Neural progenitor cell (in vitro differentiated cells): ENCODE data around the gene ZPR1.

Source experiments
- EZH2 ChIP-seq: fragments of 200-600 bp; sonication (generic); IDR thresholded peaks from 2 replicates; pipeline ENCODE4 v1.6.1; 2017; ENCODE audit warnings: antibody characterized with exemption, mild to moderate bottlenecking, moderate library complexity
- EZH2phosphoT487 ChIP-seq: fragments of 200-600 bp; sonication (generic); IDR thresholded peaks from 2 replicates; pipeline ENCODE4 v1.6.1; 2017; ENCODE audit warnings: antibody characterized with exemption
- TF ChIP-seq, protein P1 (sequence below): fragments of 200-600 bp; sonication (generic); IDR thresholded peaks from 2 replicates; pipeline ENCODE4 v1.5.1; 2017; ENCODE audit warnings: antibody characterized with exemption, mild to moderate bottlenecking

DNA sequence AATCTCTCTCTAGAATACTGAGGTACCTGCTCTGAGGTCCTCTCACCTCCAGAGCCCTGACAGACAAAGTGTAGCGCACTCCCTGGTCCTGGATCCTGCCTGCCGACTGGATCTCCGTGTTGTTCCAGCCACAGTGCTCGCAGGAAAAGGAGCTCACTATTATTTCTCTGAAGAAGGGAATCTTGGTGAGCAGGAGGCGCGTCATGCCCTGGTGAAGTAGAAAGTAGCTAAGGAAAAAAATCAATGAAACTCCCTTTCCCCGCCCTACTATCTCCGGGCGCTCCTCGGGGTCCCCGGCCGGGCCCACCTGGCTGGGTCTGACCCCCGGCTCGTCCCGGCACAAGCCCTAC is 412 bp downstream of the ZPR1 start:
- TF ChIP-seq, protein P1, sequence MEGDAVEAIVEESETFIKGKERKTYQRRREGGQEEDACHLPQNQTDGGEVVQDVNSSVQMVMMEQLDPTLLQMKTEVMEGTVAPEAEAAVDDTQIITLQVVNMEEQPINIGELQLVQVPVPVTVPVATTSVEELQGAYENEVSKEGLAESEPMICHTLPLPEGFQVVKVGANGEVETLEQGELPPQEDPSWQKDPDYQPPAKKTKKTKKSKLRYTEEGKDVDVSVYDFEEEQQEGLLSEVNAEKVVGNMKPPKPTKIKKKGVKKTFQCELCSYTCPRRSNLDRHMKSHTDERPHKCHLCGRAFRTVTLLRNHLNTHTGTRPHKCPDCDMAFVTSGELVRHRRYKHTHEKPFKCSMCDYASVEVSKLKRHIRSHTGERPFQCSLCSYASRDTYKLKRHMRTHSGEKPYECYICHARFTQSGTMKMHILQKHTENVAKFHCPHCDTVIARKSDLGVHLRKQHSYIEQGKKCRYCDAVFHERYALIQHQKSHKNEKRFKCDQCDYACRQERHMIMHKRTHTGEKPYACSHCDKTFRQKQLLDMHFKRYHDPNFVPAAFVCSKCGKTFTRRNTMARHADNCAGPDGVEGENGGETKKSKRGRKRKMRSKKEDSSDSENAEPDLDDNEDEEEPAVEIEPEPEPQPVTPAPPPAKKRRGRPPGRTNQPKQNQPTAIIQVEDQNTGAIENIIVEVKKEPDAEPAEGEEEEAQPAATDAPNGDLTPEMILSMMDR: no peak
- TF ChIP-seq EZH2 (no peak), EZH2phosphoT487 (no peak)
